K562 (cell line): ENCODE measurements around the gene DPY19L3. TPM values are rescaled to one million over a fixed set of nuclear protein-coding genes. Genes with fewer than 3 reads are reported as not detected.

ENCODE experiments used
- ATAC-seq: fragments of 200-7000 bp; cut with Tn5 transposase; 3 replicates; pipeline ENCODE4 v1.9.1; 2020; ENCODE audit warnings: moderate library complexity
- BruUV-seq: library from RNA; stranded (reverse); fragments of 400-500 nt; replicated peaks from 2 replicates; lab custom pipeline; 2021; lab: Mats Ljungman, UMichigan
- CTCF ChIA-PET: fragments of 300-600 bp; formaldehyde crosslinking; extraction: SDS; loops from one replicate; lab custom pipeline; 2021; ENCODE audit warnings: low intra/inter-chr PET ratio; lab: Yijun Ruan, JAX
- POLR2A ChIA-PET: fragments of 300-600, 350-650 bp; sonication (Branson Sonifier 250); formaldehyde crosslinking; extraction: SDS; loops from one replicate; lab custom pipeline; 2021; ENCODE audit warnings: antibody characterized with exemption, inconsistent platforms; lab: Yijun Ruan, JAX
- DNase-seq, 4 experiments: peaks; one replicate each; pipeline versions ENCODE4 v3.0.0 to v3.0.0-alpha.2; 2011 to 2018; ENCODE audit warnings: low spot score in 3 of 4, mixed read lengths in 3 of 4; ENCODE audit errors: extremely low read depth in 1 of 4
- FAIRE-seq: peaks from 2 replicates; lab custom pipeline; 2011; peaks lifted over from hg19 to GRCh38; lab: Jason Lieb, UNC
- H2AFZ ChIP-seq: 2 replicates; pipeline ENCODE4 v1.6.0; 2011; ENCODE audit warnings: low read depth, low read length, control low read depth, inconsistent platforms
- H3K27ac ChIP-seq: fragments of 200-600 bp; 3 replicates; pipeline ENCODE4 v1.8.0; 2011; ENCODE audit warnings: low read depth, mild to moderate bottlenecking, control low read depth, inconsistent platforms, low read length, moderate library complexity, mixed read lengths; ENCODE audit errors: extremely low read depth
- H3K27me3 ChIP-seq, 2 experiments: fragments of 300-600 bp in 1 of 2; 2 replicates in 1 of 2; 3 replicates in 1 of 2; pipeline versions ENCODE4 v1.6.0 to v1.8.0; 2011; ENCODE audit warnings: inconsistent platforms in 2 of 2, low read length in 2 of 2, mild to moderate bottlenecking in 1 of 2, mixed read lengths in 1 of 2, moderate library complexity in 1 of 2; ENCODE audit not compliant: control insufficient read depth in 2 of 2, insufficient read depth in 2 of 2
- H3K36me3 ChIP-seq: fragments of 300-600 bp; 3 replicates; pipeline ENCODE4 v1.8.0; 2011; ENCODE audit warnings: mild to moderate bottlenecking, low read length, inconsistent platforms; ENCODE audit not compliant: control insufficient read depth, insufficient read depth
- H3K4me1 ChIP-seq, 2 experiments: fragments of 200-600 bp in 1 of 2; replicated peaks in 1 of 2; 2 replicates in 1 of 2; 3 replicates in 1 of 2; pipeline versions ENCODE4 v1.5.1 to v1.8.0; 2011; ENCODE audit warnings: inconsistent platforms in 2 of 2, low read length in 2 of 2, mild to moderate bottlenecking in 1 of 2, mixed read lengths in 1 of 2, moderate library complexity in 1 of 2; ENCODE audit not compliant: control insufficient read depth in 2 of 2, insufficient read depth in 2 of 2
- H3K4me2 ChIP-seq: 2 replicates; pipeline ENCODE4 v1.6.1; 2011; ENCODE audit warnings: low read length, control low read depth, inconsistent platforms, mixed read lengths; ENCODE audit not compliant: insufficient read depth
- H3K4me3 ChIP-seq: fragments of 200-600 bp; sonication (generic), shearing (Covaris generic); 2 replicates; pipeline ENCODE4 v1.5.1; 2016; ENCODE audit warnings: control low read depth, inconsistent platforms
- H3K79me2 ChIP-seq: fragments of 200-600 bp; 3 replicates; pipeline ENCODE4 v1.8.0; 2011; ENCODE audit warnings: low read length, inconsistent platforms; ENCODE audit not compliant: control insufficient read depth, insufficient read depth
- H3K9ac ChIP-seq, 2 experiments: 2 replicates each; pipeline versions ENCODE4 v1.6.0 to v1.6.1; 2011; ENCODE audit warnings: low read depth in 2 of 2, low read length in 2 of 2, control low read depth in 1 of 2, inconsistent platforms in 1 of 2, mild to moderate bottlenecking in 1 of 2, mixed read lengths in 1 of 2; ENCODE audit not compliant: insufficient read depth in 1 of 2
- H3K9me1 ChIP-seq: one replicate; pipeline ENCODE4 v1.6.0; 2011; ENCODE audit warnings: inconsistent platforms, mild to moderate bottlenecking, low read length, moderate library complexity; ENCODE audit not compliant: control insufficient read depth, insufficient read depth
- H3K9me3 ChIP-seq: replicated peaks from 2 replicates; pipeline ENCODE4 v1.5.1; 2011; ENCODE audit warnings: low read depth, low read length, inconsistent platforms; ENCODE audit not compliant: control insufficient read depth, insufficient read depth
- H4K20me1 ChIP-seq: replicated peaks from 2 replicates; pipeline ENCODE4 v1.6.1; 2011; ENCODE audit warnings: low read length, inconsistent platforms, mixed read lengths; ENCODE audit not compliant: control insufficient read depth, insufficient read depth
- MAFF ChIP-seq: IDR thresholded peaks from 2 replicates; pipeline ENCODE4 v1.6.1; 2012; ENCODE audit warnings: low read length, improper control_type of control experiment
- MAFG ChIP-seq: fragments of 450-650 bp; conservative IDR thresholded peaks from 2 replicates; pipeline ENCODE4 v1.6.1; 2016; ENCODE audit warnings: missing genetic modification characterization, missing compliant biosample characterization
- PRPF4 ChIP-seq: fragments of 200-400 bp; formaldehyde crosslinking; IDR thresholded peaks from one replicate; pipeline ENCODE4 v1.6.1; 2017; ENCODE audit warnings: low read length, low read depth, mild to moderate bottlenecking; ENCODE audit not compliant: insufficient read depth, poor library complexity, severe bottlenecking
- RERE ChIP-seq: sonication (generic); formaldehyde crosslinking; IDR thresholded peaks from 2 replicates; pipeline ENCODE4 v1.8.0; 2023; ENCODE audit warnings: missing genetic modification reagents, mild to moderate bottlenecking, borderline replicate concordance
- SLC30A9 ChIP-seq: fragments of 250-450 bp; sonication (Bioruptor Pico); IDR thresholded peaks from 2 replicates; pipeline ENCODE4 v1.8.0; 2022; ENCODE audit warnings: mild to moderate bottlenecking, moderate library complexity
- SMAD4 ChIP-seq: fragments of 250-450 bp; sonication (Bioruptor Pico); conservative IDR thresholded peaks from 2 replicates; pipeline ENCODE4 v1.8.0; 2021; ENCODE audit warnings: inconsistent platforms, mild to moderate bottlenecking, moderate library complexity
- ZC3H11A ChIP-seq: IDR thresholded peaks from 2 replicates; pipeline ENCODE4 v1.6.1; 2012; ENCODE audit warnings: low read depth, low read length, improper control_type of control experiment
- WGBS: fragments of 100-300 bp; shearing (Covaris generic); methylation state at CpG from one replicate; pipeline ENCODE4 v1.1.6; 2016; ENCODE audit warnings: low coverage, mixed read lengths; ENCODE audit not compliant: insufficient coverage; ENCODE audit errors: missing lambda C conversion rate; 5-methylcytosine and 5-hydroxymethylcytosine counted together
- in situ Hi-C: fragments of 300-500 bp; cut with MboI; formaldehyde crosslinking; loops from 4 replicates; pipeline ENCODE4 v1.15.0; 2018; ENCODE audit warnings: inconsistent platforms, mixed read lengths
- intact Hi-C: fragments of 100-400 bp; cut with micrococcal nuclease; formaldehyde crosslinking; loops from 2 replicates; pipeline ENCODE4 v1.14.2; 2022
- polyA plus RNA-seq, 8 experiments: library from polyadenylated mRNA; depleted of rRNA in 4 of 8; stranded (reverse) in 5 of 8; unstranded in 3 of 8; fragments of >200 nt; fragmentation: Nextera tagmentation in 2 of 8; fragmentation: Illumina TruSeq in 1 of 8; extraction: Ambion mirVana in 2 of 8; extraction: Trizol in 1 of 8; gene quantifications; 2 replicates each; pipeline versions ENCODE4 v1.2.1 to v1.2.3, GENCODE V29; 2011 to 2014; ENCODE audit warnings: inconsistent platforms in 1 of 8, missing spikeins in 1 of 8
- total RNA-seq, 7 experiments: library from RNA; depleted of rRNA in 6 of 7; stranded (reverse); fragments of >200 nt in 6 of 7; fragmentation: Illumina TruSeq in 2 of 7; extraction: Trizol in 2 of 7; gene quantifications; 2 replicates each; pipeline versions ENCODE4 v1.2.1 to v1.2.3, GENCODE V29; 2011 to 2021; ENCODE audit warnings: low replicate concordance in 1 of 7
- TF ChIP-seq, protein P1 (sequence below): fragments of 250-450 bp; sonication (Bioruptor Pico); IDR thresholded peaks from 2 replicates; pipeline ENCODE4 v1.8.0; 2022; ENCODE audit warnings: moderate library complexity, mild to moderate bottlenecking, inconsistent platforms

DPY19L3 gene
- total and polyA plus RNA-seq, 9 of the 15 experiments (the other 6 are each of a cell fraction or from before 2014, with no cell fraction given) = 4.7 to 39.2 (median 22.0) TPM

GRCh38 chr19:32418155-32418554 lies 12.6 kb downstream of the DPY19L3 start:
- no peak overlapping the region for H3K4me3 ChIP-seq
- FAIRE-seq (no peak), DNase-seq (peak in 1 of 4 experiments; percentile 30), ATAC-seq (no peak)
- no peaks in the 10 kb centered on the region for H3K9me1 ChIP-seq
- ChIA-PET POLR2A (interaction anchor here (0.7 to 2.7 kb wide), 2 partner anchors 13 to 22 kb away, joined by 3 to 18 read pairs; partner anchors contain the start of gene DPY19L3), CTCF (no interaction called here)
- H3K4me1 ChIP-seq = peaks cover 25 to 30% of the 10 kb centered on the region in 2 experiments
- peak overlapping the region; percentile 32; the same call in 1 of the 2 replicates for H3K4me2 ChIP-seq
- H3K27me3 ChIP-seq = no peaks in the 10 kb centered on the region
- peak overlapping the region; percentile 62; the same call in 2 of the 3 replicates for H3K27ac ChIP-seq
- no peaks in the 10 kb centered on the region for H4K20me1 ChIP-seq
- no peaks in the 10 kb centered on the region for H3K9me3 ChIP-seq
- peaks cover 17% of the 10 kb centered on the region; the same call in 2 of the 3 replicates for H3K79me2 ChIP-seq
- H2AFZ ChIP-seq = peak overlapping the region; percentile 53; the same call in 1 of the 2 replicates
- no TSS peak for BruUV-seq
- in situ Hi-C loops = no loop called here
- 31% methylated on average over 3 of the region's 3 CpGs for WGBS
- intact Hi-C loops = no loop called here
- peak overlapping the region in 1 of 2 experiments; percentile 25; a peak in 2 of 4 replicates for H3K9ac ChIP-seq
- H3K36me3 ChIP-seq = peaks cover 51% of the 10 kb centered on the region
- TF ChIP-seq SMAD4 (0 out of 2 replicates have a peak, but pooled peaks have one; percentile 24), SLC30A9 (CRISPR knock-in tag) (no peak), MAFG (tag) (peak; percentile 47; the same call in 1 of the 2 replicates), MAFF (peak; percentile 36; the same call in 1 of the 2 replicates), ZC3H11A (no peak), RERE (CRISPR knock-in tag) (no peak), PRPF4 (no peak)
- TF ChIP-seq, protein P1, sequence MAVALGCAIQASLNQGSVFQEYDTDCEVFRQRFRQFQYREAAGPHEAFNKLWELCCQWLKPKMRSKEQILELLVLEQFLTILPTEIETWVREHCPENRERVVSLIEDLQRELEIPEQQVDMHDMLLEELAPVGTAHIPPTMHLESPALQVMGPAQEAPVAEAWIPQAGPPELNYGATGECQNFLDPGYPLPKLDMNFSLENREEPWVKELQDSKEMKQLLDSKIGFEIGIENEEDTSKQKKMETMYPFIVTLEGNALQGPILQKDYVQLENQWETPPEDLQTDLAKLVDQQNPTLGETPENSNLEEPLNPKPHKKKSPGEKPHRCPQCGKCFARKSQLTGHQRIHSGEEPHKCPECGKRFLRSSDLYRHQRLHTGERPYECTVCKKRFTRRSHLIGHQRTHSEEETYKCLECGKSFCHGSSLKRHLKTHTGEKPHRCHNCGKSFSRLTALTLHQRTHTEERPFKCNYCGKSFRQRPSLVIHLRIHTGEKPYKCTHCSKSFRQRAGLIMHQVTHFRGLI (CRISPR knock-in tag) = 0 out of 2 replicates have a peak, but pooled peaks have one; percentile 13
